ENCODE data around the gene CELF5. TPM values are rescaled to one million over a fixed set of nuclear protein-coding genes. Genes with fewer than 3 reads are reported as not detected.

The CELF5 gene
- total and polyA plus RNA-seq, 10 donors = 0.05 to 0.19 (median 0.10) TPM; not detected in 7

DNA sequence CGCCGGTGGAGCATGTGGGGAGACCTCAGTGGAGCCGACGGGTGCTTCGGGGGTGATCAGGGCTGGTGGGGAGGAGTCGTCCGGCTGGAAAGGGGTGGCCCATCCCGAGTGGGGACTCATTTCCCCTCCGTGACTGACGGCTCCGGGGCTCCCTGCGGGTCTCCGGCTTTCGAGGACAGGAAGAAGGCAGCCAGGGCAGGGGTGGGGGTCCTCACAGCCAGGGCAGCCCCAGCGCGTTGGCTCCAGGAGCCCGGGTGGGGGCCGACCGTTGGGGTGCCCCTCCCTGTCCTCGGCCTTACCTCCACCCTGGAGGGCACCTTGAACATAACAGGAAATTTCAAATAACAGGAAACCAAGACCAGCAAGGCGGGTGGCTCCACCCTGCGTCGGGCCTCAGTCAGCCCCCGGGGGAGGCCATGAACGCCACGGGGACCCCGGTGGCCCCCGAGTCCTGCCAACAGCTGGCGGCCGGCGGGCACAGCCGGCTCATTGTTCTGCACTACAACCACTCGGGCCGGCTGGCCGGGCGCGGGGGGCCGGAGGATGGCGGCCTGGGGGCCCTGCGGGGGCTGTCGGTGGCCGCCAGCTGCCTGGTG lies 46.0 kb upstream of the CELF5 start, which contains the start of gene S1PR4:
Gene S1PR4 (plus strand): TSS at position 393 of the 596 bp plus-strand sequence. CDS start 24 bp downstream, at position 417.
- Histone ChIP-seq H3K27ac (peak within 1 kb of the TSS; percentile 96 to 100 (median 97)), H3K4me1 (peaks cover 31 to 72% (median 61%) of the 10 kb centered on the region in 6 donors), H3K27me3 (replicated peaks in 1 of 7) (no peaks in the 10 kb centered on the region), H3K4me3 (peak within 1 kb of the TSS; percentile 71 to 100 (median 78)), H3K36me3 (peaks cover 0 to 25% (median 0%) of the 10 kb centered on the region in 6 donors), H3K9me3 (peaks cover 0 to 10% (median 0%) of the 10 kb centered on the region in 8 donors)
- DNase-seq = peak; percentile 95
- TF ChIP-seq, protein P1, sequence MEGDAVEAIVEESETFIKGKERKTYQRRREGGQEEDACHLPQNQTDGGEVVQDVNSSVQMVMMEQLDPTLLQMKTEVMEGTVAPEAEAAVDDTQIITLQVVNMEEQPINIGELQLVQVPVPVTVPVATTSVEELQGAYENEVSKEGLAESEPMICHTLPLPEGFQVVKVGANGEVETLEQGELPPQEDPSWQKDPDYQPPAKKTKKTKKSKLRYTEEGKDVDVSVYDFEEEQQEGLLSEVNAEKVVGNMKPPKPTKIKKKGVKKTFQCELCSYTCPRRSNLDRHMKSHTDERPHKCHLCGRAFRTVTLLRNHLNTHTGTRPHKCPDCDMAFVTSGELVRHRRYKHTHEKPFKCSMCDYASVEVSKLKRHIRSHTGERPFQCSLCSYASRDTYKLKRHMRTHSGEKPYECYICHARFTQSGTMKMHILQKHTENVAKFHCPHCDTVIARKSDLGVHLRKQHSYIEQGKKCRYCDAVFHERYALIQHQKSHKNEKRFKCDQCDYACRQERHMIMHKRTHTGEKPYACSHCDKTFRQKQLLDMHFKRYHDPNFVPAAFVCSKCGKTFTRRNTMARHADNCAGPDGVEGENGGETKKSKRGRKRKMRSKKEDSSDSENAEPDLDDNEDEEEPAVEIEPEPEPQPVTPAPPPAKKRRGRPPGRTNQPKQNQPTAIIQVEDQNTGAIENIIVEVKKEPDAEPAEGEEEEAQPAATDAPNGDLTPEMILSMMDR (IDR thresholded peaks at IDR 0.05 in 8 of 11, conservative IDR thresholded peaks at IDR 0.05 in 3 of 11) = peak in 9 of 11 experiments; percentile 15 to 71 (median 54)
- TF ChIP-seq POLR2AphosphoS5 (IDR thresholded peaks at IDR 0.05) = peak; percentile 95 to 96 (median 96)
- TF ChIP-seq POLR2A (IDR thresholded peaks at IDR 0.05) = peak; percentile 35 to 83 (median 52)
- intact Hi-C loops (cut with DNase I; ENCODE audit: low total_unique reads) = no loop called here
- 4 to 17% (median 7%) methylated on average over 19 to 42 of the region's 42 CpGs for WGBS, 5 donors

DNA sequence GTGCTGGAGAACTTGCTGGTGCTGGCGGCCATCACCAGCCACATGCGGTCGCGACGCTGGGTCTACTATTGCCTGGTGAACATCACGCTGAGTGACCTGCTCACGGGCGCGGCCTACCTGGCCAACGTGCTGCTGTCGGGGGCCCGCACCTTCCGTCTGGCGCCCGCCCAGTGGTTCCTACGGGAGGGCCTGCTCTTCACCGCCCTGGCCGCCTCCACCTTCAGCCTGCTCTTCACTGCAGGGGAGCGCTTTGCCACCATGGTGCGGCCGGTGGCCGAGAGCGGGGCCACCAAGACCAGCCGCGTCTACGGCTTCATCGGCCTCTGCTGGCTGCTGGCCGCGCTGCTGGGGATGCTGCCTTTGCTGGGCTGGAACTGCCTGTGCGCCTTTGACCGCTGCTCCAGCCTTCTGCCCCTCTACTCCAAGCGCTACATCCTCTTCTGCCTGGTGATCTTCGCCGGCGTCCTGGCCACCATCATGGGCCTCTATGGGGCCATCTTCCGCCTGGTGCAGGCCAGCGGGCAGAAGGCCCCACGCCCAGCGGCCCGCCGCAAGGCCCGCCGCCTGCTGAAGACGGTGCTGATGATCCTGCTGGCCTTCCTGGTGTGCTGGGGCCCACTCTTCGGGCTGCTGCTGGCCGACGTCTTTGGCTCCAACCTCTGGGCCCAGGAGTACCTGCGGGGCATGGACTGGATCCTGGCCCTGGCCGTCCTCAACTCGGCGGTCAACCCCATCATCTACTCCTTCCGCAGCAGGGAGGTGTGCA lies 45.3 kb upstream of the CELF5 start:
- intact Hi-C loops (cut with DNase I; ENCODE audit: low total_unique reads) = no loop called here
- H3K36me3 ChIP-seq = peaks cover 0 to 31% (median 0%) of the 10 kb centered on the region in 6 donors
- no peak for DNase-seq
- WGBS, 5 donors = 13 to 36% (median 24%) methylated on average over 14 to 52 of the region's 52 CpGs
- H3K27ac ChIP-seq = peak overlapping the region; percentile 96 to 100 (median 97)
- TF ChIP-seq POLR2AphosphoS5 (IDR thresholded peaks at IDR 0.05) = peak in 1 of 3 donors; percentile 24
- TF ChIP-seq POLR2A (IDR thresholded peaks at IDR 0.05) = no peak
- TF ChIP-seq, protein P1 (IDR thresholded peaks at IDR 0.05 in 8 of 11, conservative IDR thresholded peaks at IDR 0.05 in 3 of 11) = peak in 1 of 11 experiments; percentile 1
- H3K4me1 ChIP-seq = peaks cover 32 to 79% (median 68%) of the 10 kb centered on the region in 6 donors
- H3K4me3 ChIP-seq = peak overlapping the region; percentile 71 to 100 (median 78)
- H3K9me3 ChIP-seq = peaks cover 0 to 10% (median 0%) of the 10 kb centered on the region in 8 donors
- no peaks in the 10 kb centered on the region for H3K27me3 ChIP-seq (replicated peaks in 1 of 7)

DNA sequence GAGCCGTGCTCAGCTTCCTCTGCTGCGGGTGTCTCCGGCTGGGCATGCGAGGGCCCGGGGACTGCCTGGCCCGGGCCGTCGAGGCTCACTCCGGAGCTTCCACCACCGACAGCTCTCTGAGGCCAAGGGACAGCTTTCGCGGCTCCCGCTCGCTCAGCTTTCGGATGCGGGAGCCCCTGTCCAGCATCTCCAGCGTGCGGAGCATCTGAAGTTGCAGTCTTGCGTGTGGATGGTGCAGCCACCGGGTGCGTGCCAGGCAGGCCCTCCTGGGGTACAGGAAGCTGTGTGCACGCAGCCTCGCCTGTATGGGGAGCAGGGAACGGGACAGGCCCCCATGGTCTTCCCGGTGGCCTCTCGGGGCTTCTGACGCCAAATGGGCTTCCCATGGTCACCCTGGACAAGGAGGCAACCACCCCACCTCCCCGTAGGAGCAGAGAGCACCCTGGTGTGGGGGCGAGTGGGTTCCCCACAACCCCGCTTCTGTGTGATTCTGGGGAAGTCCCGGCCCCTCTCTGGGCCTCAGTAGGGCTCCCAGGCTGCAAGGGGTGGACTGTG lies 44.6 kb upstream of the CELF5 start:
- DNase-seq = peak; percentile 89
- Histone ChIP-seq H3K27ac (peak overlapping the region; percentile 96 to 100 (median 97)), H3K4me1 (peaks cover 32 to 85% (median 74%) of the 10 kb centered on the region in 6 donors), H3K9me3 (peaks cover 0 to 10% (median 0%) of the 10 kb centered on the region in 8 donors), H3K36me3 (peaks cover 0 to 38% (median 0%) of the 10 kb centered on the region in 6 donors), H3K4me3 (peak overlapping the region; percentile 71 to 100 (median 78)), H3K27me3 (replicated peaks in 1 of 7) (no peaks in the 10 kb centered on the region)
- intact Hi-C loops (cut with DNase I; ENCODE audit: low total_unique reads) = no loop called here
- 14 to 35% (median 21%) methylated on average over 14 to 31 of the region's 31 CpGs for WGBS, 5 donors
- TF ChIP-seq, protein P1 (IDR thresholded peaks at IDR 0.05 in 8 of 11, conservative IDR thresholded peaks at IDR 0.05 in 3 of 11) = no peak
- TF ChIP-seq POLR2A (IDR thresholded peaks at IDR 0.05) = no peak
- TF ChIP-seq POLR2AphosphoS5 (IDR thresholded peaks at IDR 0.05) = peak in 1 of 3 donors; percentile 7
